Mesenchymal stem cell (in vitro differentiated cells and primary cell): ENCODE results near the gene ASAP2.
A peak's percentile ranks its signal among the peaks of the same experiment; 100 is the strongest.

Experiments
- DNase-seq: peaks from one replicate; pipeline ENCODE4 v3.0.0-alpha.2; 2013
- H2AFZ ChIP-seq: one replicate; pipeline ENCODE4 v1.6.1; 2013; ENCODE audit warnings: low read depth, mild to moderate bottlenecking, control low read depth, inconsistent platforms, low read length, moderate library complexity
- H2AK5ac ChIP-seq: 2 replicates; pipeline ENCODE4 v1.6.1; 2013; ENCODE audit warnings: low read length, moderate library complexity, mild to moderate bottlenecking, inconsistent platforms; ENCODE audit not compliant: severe bottlenecking
- H2BK120ac ChIP-seq: one replicate; pipeline ENCODE4 v1.6.1; 2013; ENCODE audit warnings: low read depth, mild to moderate bottlenecking, inconsistent platforms, low read length, moderate library complexity
- H2BK12ac ChIP-seq, 2 experiments: one replicate each; pipeline ENCODE4 v1.6.1; 2013; ENCODE audit warnings: inconsistent platforms in 2 of 2, low read length in 2 of 2, mild to moderate bottlenecking in 2 of 2, moderate library complexity in 2 of 2, control low read depth in 1 of 2
- H2BK15ac ChIP-seq: one replicate; pipeline ENCODE4 v1.6.1; 2013; ENCODE audit warnings: mild to moderate bottlenecking, low read depth, inconsistent platforms; ENCODE audit not compliant: poor library complexity, severe bottlenecking
- H2BK5ac ChIP-seq: 2 replicates; pipeline ENCODE4 v1.6.1; 2013; ENCODE audit warnings: low read depth, mild to moderate bottlenecking, low read length, control low read depth, inconsistent platforms; ENCODE audit not compliant: poor library complexity, severe bottlenecking
- H3K14ac ChIP-seq, 2 experiments: one replicate each; pipeline ENCODE4 v1.6.1; 2013; ENCODE audit warnings: inconsistent platforms in 2 of 2, low read length in 2 of 2, control low read depth in 1 of 2, mild to moderate bottlenecking in 1 of 2, moderate library complexity in 1 of 2
- H3K18ac ChIP-seq, 2 experiments: one replicate each; pipeline ENCODE4 v1.6.1; 2013; ENCODE audit warnings: inconsistent platforms in 2 of 2, low read length in 2 of 2, control low read depth in 1 of 2, low read depth in 1 of 2, mild to moderate bottlenecking in 1 of 2
- H3K23ac ChIP-seq, 2 experiments: one replicate each; pipeline ENCODE4 v1.6.1; 2013; ENCODE audit warnings: inconsistent platforms in 2 of 2, low read length in 2 of 2, mild to moderate bottlenecking in 2 of 2, moderate library complexity in 2 of 2, control low read depth in 1 of 2
- H3K27ac ChIP-seq: 2 replicates; pipeline ENCODE4 v1.5.1; 2013; ENCODE audit warnings: mild to moderate bottlenecking, moderate library complexity, low read length, control low read depth, inconsistent platforms; ENCODE audit not compliant: poor library complexity, severe bottlenecking
- H3K27me3 ChIP-seq, 2 experiments: 2 replicates each; pipeline versions ENCODE4 v1.6.1 to v1.7.0; 2013; ENCODE audit warnings: low read length in 2 of 2, mild to moderate bottlenecking in 2 of 2, moderate library complexity in 2 of 2, control low read depth in 1 of 2, inconsistent platforms in 1 of 2; ENCODE audit not compliant: control insufficient read depth in 1 of 2, insufficient read depth in 1 of 2
- H3K36me3 ChIP-seq, 2 experiments: 2 replicates each; pipeline versions ENCODE4 v1.6.1 to v1.7.0; 2013; ENCODE audit warnings: low read length in 2 of 2, control low read depth in 1 of 2, inconsistent platforms in 1 of 2, low read depth in 1 of 2, mild to moderate bottlenecking in 1 of 2; ENCODE audit not compliant: insufficient read depth in 2 of 2, control insufficient read depth in 1 of 2
- H3K4ac ChIP-seq, 2 experiments: one replicate each; pipeline ENCODE4 v1.6.1; 2013; ENCODE audit warnings: inconsistent platforms in 2 of 2, low read length in 2 of 2, mild to moderate bottlenecking in 2 of 2, moderate library complexity in 2 of 2, control low read depth in 1 of 2, low read depth in 1 of 2
- H3K4me1 ChIP-seq: 2 replicates; pipeline ENCODE4 v1.6.1; 2013; ENCODE audit warnings: low read depth, low read length, control low read depth; ENCODE audit not compliant: control insufficient read depth, insufficient read depth
- H3K4me2 ChIP-seq: 2 replicates; pipeline ENCODE4 v1.6.1; 2013; ENCODE audit warnings: low read length, mild to moderate bottlenecking, inconsistent platforms; ENCODE audit not compliant: poor library complexity, severe bottlenecking
- H3K4me3 ChIP-seq, 2 experiments: 2 replicates each; pipeline versions ENCODE4 v1.5.1 to v1.7.0; 2013; ENCODE audit warnings: low read length in 2 of 2, mild to moderate bottlenecking in 2 of 2, control low read depth in 1 of 2, low read depth in 1 of 2; ENCODE audit not compliant: insufficient read depth in 1 of 2
- H3K79me1 ChIP-seq: replicated peaks from 2 replicates; pipeline ENCODE4 v1.6.1; 2013; ENCODE audit warnings: mild to moderate bottlenecking, control low read depth, low read length, inconsistent platforms; ENCODE audit not compliant: poor library complexity, severe bottlenecking
- H3K9ac ChIP-seq: 2 replicates; pipeline ENCODE4 v1.7.0; 2013; ENCODE audit warnings: mild to moderate bottlenecking, low read length, moderate library complexity
- H3K9me3 ChIP-seq: 2 replicates; pipeline ENCODE4 v1.7.0; 2013; ENCODE audit warnings: mild to moderate bottlenecking, low read length; ENCODE audit not compliant: control insufficient read depth
- H4K8ac ChIP-seq: one replicate; pipeline ENCODE4 v1.6.1; 2013; ENCODE audit warnings: inconsistent platforms, mild to moderate bottlenecking, low read length, moderate library complexity
- H4K91ac ChIP-seq: one replicate; pipeline ENCODE4 v1.6.1; 2013; ENCODE audit warnings: mild to moderate bottlenecking, low read length, inconsistent platforms
- WGBS: methylation state at CpG from one replicate; pipeline ENCODE4 v1.1.7; 2013; ENCODE audit warnings: mixed read lengths; 5-methylcytosine and 5-hydroxymethylcytosine counted together

The ASAP2 gene

DNA sequence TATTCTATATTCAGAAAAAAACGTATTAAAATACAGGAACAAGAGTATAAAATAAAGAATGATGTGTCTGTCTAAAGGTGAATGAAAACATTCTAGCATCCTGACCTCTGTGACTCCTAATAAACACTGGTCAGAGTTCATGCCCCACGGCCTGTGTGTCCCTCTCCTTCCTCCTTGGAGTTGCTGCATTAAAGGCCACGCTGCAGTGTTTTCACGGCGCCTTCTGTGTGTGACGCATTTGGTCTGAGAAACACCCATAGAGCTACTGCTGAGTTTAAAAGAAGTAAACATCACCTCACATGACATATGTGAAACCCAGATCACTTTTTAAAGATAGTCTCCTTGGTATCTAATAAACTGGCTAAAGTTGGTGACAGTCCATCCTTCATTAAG is 126.2 kb downstream of the ASAP2 start:
- no peak overlapping the region for H2BK120ac ChIP-seq
- no peaks in the 10 kb centered on the region for H3K9me3 ChIP-seq
- no peak overlapping the region for H2BK5ac ChIP-seq
- H3K18ac ChIP-seq: peak overlapping the region in 1 of 2 experiments; percentile 44
- peaks cover 11% of the 10 kb centered on the region for H3K4me1 ChIP-seq
- H3K4me3 ChIP-seq: no peak overlapping the region
- DNase-seq: peak; percentile 45
- no peak overlapping the region for H3K9ac ChIP-seq
- H2AK5ac ChIP-seq: no peak overlapping the region
- H2AFZ ChIP-seq: no peak overlapping the region
- peaks cover 26 to 67% of the 10 kb centered on the region in 2 experiments for H3K36me3 ChIP-seq
- no peak overlapping the region for H3K4me2 ChIP-seq
- peak overlapping the region in 1 of 2 experiments; percentile 54 for H2BK12ac ChIP-seq
- H2BK15ac ChIP-seq: peak overlapping the region; percentile 71
- WGBS: 76% methylated on average over 5 of the region's 6 CpGs
- peak overlapping the region in 1 of 2 experiments; percentile 96 for H3K23ac ChIP-seq
- H3K79me1 ChIP-seq: peaks cover 23% of the 10 kb centered on the region
- no peak overlapping the region for H3K27ac ChIP-seq
- H4K91ac ChIP-seq: no peak overlapping the region
- H3K27me3 ChIP-seq: no peaks in the 10 kb centered on the region
- H3K14ac ChIP-seq: peak overlapping the region in 1 of 2 experiments; percentile 87
- H4K8ac ChIP-seq: no peak overlapping the region
- no peak overlapping the region for H3K4ac ChIP-seq

DNA sequence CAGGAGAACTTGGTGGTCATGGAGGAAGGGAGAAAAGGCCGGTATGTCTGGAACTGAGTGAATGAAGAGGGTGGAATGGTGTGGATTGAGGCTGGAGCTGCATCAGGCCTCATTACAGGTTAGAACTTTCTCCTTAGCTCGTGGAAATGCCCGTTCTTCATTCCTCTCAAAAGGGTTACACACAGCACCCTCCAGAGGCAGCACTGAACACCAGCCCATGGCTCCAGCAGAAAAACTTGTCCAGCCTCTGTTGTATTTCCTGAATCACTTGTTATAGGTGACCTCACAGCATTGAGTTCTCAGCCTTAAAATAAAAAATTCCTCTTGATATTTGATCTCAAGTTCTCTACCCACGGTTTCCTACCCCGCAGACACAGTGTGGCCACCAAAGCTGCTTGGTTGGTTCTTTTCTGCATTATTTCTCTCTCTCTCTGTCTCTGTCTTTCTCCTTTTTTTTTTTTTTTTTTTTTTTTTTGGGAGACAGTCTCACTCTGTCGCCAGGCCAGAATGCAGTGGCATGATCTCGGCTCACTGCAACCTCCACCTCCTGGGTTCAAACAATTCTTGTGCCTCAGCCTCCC is 127.1 kb downstream of the ASAP2 start:
- Histone ChIP-seq H3K18ac (peak overlapping the region in 1 of 2 experiments; percentile 33), H3K79me1 (peaks cover 28% of the 10 kb centered on the region), H3K9ac (peak overlapping the region; percentile 34), H2AFZ (no peak overlapping the region), H3K36me3 (peaks cover 27 to 66% of the 10 kb centered on the region in 2 experiments), H2BK12ac (peak overlapping the region; percentile 29 to 51), H2BK5ac (no peak overlapping the region), H3K27me3 (no peaks in the 10 kb centered on the region), H3K27ac (no peak overlapping the region), H3K9me3 (no peaks in the 10 kb centered on the region), H2BK15ac (no peak overlapping the region), H3K4me3 (no peak overlapping the region), H2BK120ac (no peak overlapping the region), H2AK5ac (no peak overlapping the region), H3K14ac (no peak overlapping the region), H3K4ac (no peak overlapping the region), H3K4me1 (peaks cover 12% of the 10 kb centered on the region), H4K91ac (peak overlapping the region; percentile 75), H3K23ac (no peak overlapping the region), H3K4me2 (no peak overlapping the region), H4K8ac (no peak overlapping the region)
- peak; percentile 89 for DNase-seq
- 39% methylated on average over 5 of the region's 7 CpGs for WGBS

DNA sequence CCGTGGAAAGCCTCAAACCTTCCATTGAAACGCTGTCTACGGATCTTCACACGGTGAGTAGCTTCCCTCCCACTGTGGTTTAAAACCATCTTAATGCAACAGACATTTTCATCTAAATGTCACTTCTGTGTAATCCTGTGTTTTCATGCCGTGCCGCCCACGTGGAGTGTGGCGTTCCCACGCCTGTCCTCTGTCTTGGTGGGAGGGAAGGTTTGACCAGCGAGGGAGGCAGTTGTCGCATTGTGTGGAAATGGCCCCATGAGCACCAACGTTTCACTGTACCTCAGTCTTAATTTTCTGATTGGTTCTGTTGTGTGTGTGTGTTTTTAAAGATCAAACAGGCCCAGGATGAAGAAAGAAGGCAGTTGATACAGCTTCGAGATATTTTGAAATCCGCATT is 128.1 kb downstream of the ASAP2 start:
- Histone ChIP-seq H2BK5ac (no peak overlapping the region), H3K4me1 (peaks cover 12% of the 10 kb centered on the region), H3K4me2 (no peak overlapping the region), H2AK5ac (peak overlapping the region; percentile 3), H3K14ac (no peak overlapping the region), H3K79me1 (peaks cover 28% of the 10 kb centered on the region), H3K9me3 (no peaks in the 10 kb centered on the region), H2AFZ (no peak overlapping the region), H2BK12ac (peak overlapping the region; percentile 9 to 75), H3K36me3 (peaks cover 25 to 60% of the 10 kb centered on the region in 2 experiments), H3K4ac (peak overlapping the region in 1 of 2 experiments; percentile 17), H3K18ac (no peak overlapping the region), H3K9ac (peak overlapping the region; percentile 6), H4K91ac (no peak overlapping the region), H2BK15ac (no peak overlapping the region), H3K27me3 (no peaks in the 10 kb centered on the region), H3K27ac (no peak overlapping the region), H3K23ac (no peak overlapping the region), H2BK120ac (no peak overlapping the region), H4K8ac (peak overlapping the region; percentile 27), H3K4me3 (no peak overlapping the region)
- no peak for DNase-seq
- WGBS: 94% methylated on average over 14 of the region's 14 CpGs

DNA sequence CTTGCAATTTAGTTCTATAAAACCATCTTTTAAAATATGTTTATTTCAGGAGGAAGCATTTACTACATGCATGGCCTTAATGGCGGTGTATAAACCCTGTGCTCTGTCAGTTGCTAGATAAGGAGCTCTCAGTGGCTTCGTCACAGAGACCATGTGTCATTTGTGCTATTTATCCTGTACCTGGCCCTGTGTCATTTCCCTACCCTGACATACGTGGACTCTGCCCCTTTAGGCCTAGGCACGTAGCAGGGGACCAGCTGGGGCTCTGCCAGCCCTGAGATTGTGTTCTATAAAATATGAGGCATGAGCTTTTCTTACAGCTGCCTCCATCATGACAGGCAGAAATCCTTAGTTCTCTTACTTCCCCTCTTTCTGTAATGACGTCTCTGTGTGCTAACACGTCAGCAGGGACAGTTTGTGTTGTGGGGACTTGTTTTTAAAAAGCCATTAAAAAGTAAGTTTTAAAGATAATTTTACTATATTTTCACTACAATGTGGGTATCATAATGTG is 128.8 kb downstream of the ASAP2 start:
- DNase-seq: no peak
- H2BK5ac ChIP-seq: no peak overlapping the region
- no peaks in the 10 kb centered on the region for H3K27me3 ChIP-seq
- WGBS: 84% methylated on average over 4 of the region's 6 CpGs
- H2BK12ac ChIP-seq: peak overlapping the region in 1 of 2 experiments; percentile 48
- no peak overlapping the region for H2BK15ac ChIP-seq
- H3K4me3 ChIP-seq: no peak overlapping the region
- H4K91ac ChIP-seq: no peak overlapping the region
- peak overlapping the region; percentile 51 for H2AK5ac ChIP-seq
- peaks cover 12% of the 10 kb centered on the region for H3K4me1 ChIP-seq
- peak overlapping the region; percentile 37 to 43 for H3K18ac ChIP-seq
- no peak overlapping the region for H3K4me2 ChIP-seq
- no peaks in the 10 kb centered on the region for H3K9me3 ChIP-seq
- no peak overlapping the region for H3K9ac ChIP-seq
- H3K23ac ChIP-seq: no peak overlapping the region
- no peak overlapping the region for H3K27ac ChIP-seq
- H3K79me1 ChIP-seq: peaks cover 28% of the 10 kb centered on the region
- H2BK120ac ChIP-seq: peak overlapping the region; percentile 36
- H3K4ac ChIP-seq: peak overlapping the region; percentile 53 to 57
- H2AFZ ChIP-seq: no peak overlapping the region
- peak overlapping the region; percentile 47 for H4K8ac ChIP-seq
- H3K36me3 ChIP-seq: peaks cover 23 to 58% of the 10 kb centered on the region in 2 experiments
- H3K14ac ChIP-seq: no peak overlapping the region
